ENCODE measurements around the gene IL12RB1.

The IL12RB1 gene

GRCh38 chr19:18010149-18010548 lies 76.6 kb downstream of the IL12RB1 start:
- DNase-seq (ENCODE audit: low read depth in 1 of 2, low spot score in 1 of 2), result no peak

- no peak for DNase-seq (ENCODE audit: low read depth in 1 of 2, low spot score in 1 of 2)
Observed at GRCh38 chr19:18009412-18010066, 77.2 kb downstream of the IL12RB1 start.

Data from activated CD4-positive, alpha-beta T cell treated with anti-CD3 and anti-CD28 coated beads, Interleukin-2, amount 50 U/mL, for 24 hours (primary cell).